ENCODE measurements around the gene MAB21L1.

Gene MAB21L1

DNA sequence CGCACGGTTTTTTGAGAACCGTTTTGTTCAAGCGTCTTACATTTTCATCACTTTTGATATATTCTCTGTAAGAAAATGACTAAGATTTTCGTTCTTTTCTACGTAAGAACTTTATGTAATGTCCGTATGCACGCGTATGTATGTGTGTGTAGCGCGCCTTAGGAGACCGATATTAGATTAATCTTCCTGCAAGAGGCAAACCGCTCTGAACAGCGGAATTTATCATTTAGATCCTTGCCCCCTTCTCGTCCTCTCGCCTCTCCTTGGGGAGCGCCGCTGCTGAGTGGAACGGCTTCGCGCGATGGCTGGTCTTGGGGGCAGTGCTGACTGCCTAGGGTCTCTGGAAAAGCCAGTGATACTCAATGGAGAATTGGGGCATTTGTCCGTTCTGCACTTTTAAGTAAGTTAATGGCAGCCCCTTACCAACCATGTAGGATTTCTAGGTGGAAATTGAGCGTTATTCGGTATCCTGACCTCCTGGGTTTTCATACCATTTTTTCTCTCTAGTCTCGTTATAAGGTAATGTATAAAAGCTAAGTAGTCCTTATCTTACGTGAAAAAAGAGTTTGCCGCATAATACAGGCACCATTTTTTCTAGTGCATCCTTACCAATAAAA lies 4.7 kb downstream of the MAB21L1 start:
- Histone ChIP-seq H3K4me1 (ENCODE audit: control insufficient read depth, insufficient read depth, low read length) (no peaks in the 10 kb centered on the region), H3K9me3 (ENCODE audit: control insufficient read depth, insufficient read depth, low read depth, low read length) (no peaks in the 10 kb centered on the region), H3K27ac (ENCODE audit: extremely low read depth, low read depth, low read length) (no peak overlapping the region), H3K36me3 (ENCODE audit: control insufficient read depth in 2 of 2, insufficient read depth in 1 of 2, low read length in 2 of 2) (no peaks in the 10 kb centered on the region), H3K4me3 (ENCODE audit: low read depth, low read length) (no peak overlapping the region)
- POLR2A ChIA-PET: no interaction called here
- CTCF ChIA-PET: no interaction called here
- no peak for TF ChIP-seq SCRT1 (tag by site-specific recombination; IDR thresholded peaks at IDR 0.05; ENCODE audit: borderline replicate concordance)
- TF ChIP-seq ZBTB26 (tag by site-specific recombination; optimal IDR thresholded peaks at IDR 0.05): no peak
- TF ChIP-seq ZNF223 (tag by site-specific recombination; IDR thresholded peaks at IDR 0.05): no peak
- no peak for TF ChIP-seq ZNF513 (tag by site-specific recombination; IDR thresholded peaks at IDR 0.05)
- TF ChIP-seq ZNF670 (tag by site-specific recombination; IDR thresholded peaks at IDR 0.05; ENCODE audit: low read depth): no peak
- no peak for TF ChIP-seq ZNF391 (tag by site-specific recombination; IDR thresholded peaks at IDR 0.05; ENCODE audit: borderline replicate concordance, low read depth)
- TF ChIP-seq MYNN (tag by site-specific recombination; IDR thresholded peaks at IDR 0.05; ENCODE audit: borderline replicate concordance): no peak
- TF ChIP-seq TCF7L2 (IDR thresholded peaks at IDR 0.05; ENCODE audit: borderline replicate concordance, low read depth, low read length): no peak
- no peak for TF ChIP-seq ZSCAN30 (tag by site-specific recombination; IDR thresholded peaks at IDR 0.05)
- TF ChIP-seq, protein P1, sequence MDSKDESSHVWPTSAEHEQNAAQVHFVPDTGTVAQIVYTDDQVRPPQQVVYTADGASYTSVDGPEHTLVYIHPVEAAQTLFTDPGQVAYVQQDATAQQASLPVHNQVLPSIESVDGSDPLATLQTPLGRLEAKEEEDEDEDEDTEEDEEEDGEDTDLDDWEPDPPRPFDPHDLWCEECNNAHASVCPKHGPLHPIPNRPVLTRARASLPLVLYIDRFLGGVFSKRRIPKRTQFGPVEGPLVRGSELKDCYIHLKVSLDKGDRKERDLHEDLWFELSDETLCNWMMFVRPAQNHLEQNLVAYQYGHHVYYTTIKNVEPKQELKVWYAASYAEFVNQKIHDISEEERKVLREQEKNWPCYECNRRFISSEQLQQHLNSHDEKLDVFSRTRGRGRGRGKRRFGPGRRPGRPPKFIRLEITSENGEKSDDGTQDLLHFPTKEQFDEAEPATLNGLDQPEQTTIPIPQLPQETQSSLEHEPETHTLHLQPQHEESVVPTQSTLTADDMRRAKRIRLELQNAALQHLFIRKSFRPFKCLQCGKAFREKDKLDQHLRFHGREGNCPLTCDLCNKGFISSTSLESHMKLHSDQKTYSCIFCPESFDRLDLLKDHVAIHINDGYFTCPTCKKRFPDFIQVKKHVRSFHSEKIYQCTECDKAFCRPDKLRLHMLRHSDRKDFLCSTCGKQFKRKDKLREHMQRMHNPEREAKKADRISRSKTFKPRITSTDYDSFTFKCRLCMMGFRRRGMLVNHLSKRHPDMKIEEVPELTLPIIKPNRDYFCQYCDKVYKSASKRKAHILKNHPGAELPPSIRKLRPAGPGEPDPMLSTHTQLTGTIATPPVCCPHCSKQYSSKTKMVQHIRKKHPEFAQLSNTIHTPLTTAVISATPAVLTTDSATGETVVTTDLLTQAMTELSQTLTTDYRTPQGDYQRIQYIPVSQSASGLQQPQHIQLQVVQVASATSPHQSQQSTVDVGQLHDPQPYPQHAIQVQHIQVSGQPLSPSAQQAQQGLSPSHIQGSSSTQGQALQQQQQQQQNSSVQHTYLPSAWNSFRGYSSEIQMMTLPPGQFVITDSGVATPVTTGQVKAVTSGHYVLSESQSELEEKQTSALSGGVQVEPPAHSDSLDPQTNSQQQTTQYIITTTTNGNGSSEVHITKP (tag by site-specific recombination; IDR thresholded peaks at IDR 0.05): no peak
- no peak for TF ChIP-seq RBAK (tag by site-specific recombination; IDR thresholded peaks at IDR 0.05)
- no peak for TF ChIP-seq ZNF169 (tag by site-specific recombination; IDR thresholded peaks at IDR 0.05)
- no peak for TF ChIP-seq HOXA7 (CRISPR knock-in tag; IDR thresholded peaks at IDR 0.05; ENCODE audit: borderline replicate concordance)
- no peak for TF ChIP-seq ZFP3 (tag by site-specific recombination; IDR thresholded peaks at IDR 0.05; ENCODE audit: low read depth)
- TF ChIP-seq KLF16 (tag by site-specific recombination; IDR thresholded peaks at IDR 0.05): no peak
- TF ChIP-seq ZNF366 (tag by site-specific recombination; conservative IDR thresholded peaks at IDR 0.05): no peak
- no peak for TF ChIP-seq ZNF37A (tag by site-specific recombination; IDR thresholded peaks at IDR 0.05)
- TF ChIP-seq HIC1 (tag by site-specific recombination; IDR thresholded peaks at IDR 0.05): no peak

Measured in HEK293 (cell line).